Prostate gland (tissue), 2 donors: Measurements from ENCODE around the gene LDB2. TPM values are rescaled to one million over a fixed set of nuclear protein-coding genes. Genes with fewer than 3 reads are reported as not detected.

Experiments used
- DNase-seq: peaks from one replicate; pipeline ENCODE4 v3.0.0-alpha.2; 2019; ENCODE audit warnings: low spot score
- H3K27ac ChIP-seq, 2 donors: fragments of 200-600 bp; sonication (generic); 2 replicates each; pipeline ENCODE4 v1.5.1; 2017 to 2019
- H3K27me3 ChIP-seq: fragments of 200-600 bp; sonication (generic); replicated peaks from 2 replicates; pipeline ENCODE4 v1.5.1; 2019; ENCODE audit not compliant: insufficient read depth
- H3K36me3 ChIP-seq, 2 donors: fragments of 200-600 bp; sonication (generic); 1 replicate in 1 of 2; 2 replicates in 1 of 2; pipeline versions ENCODE4 v1.5.1 to v1.8.1; 2017 to 2019
- H3K4me1 ChIP-seq: fragments of 200-600 bp; sonication (generic); replicated peaks from 2 replicates; pipeline ENCODE4 v1.5.1; 2019
- H3K4me3 ChIP-seq, 2 donors: fragments of 200-600 bp; sonication (generic); 2 replicates each; pipeline ENCODE4 v1.5.1; 2017 to 2019
- H3K9me3 ChIP-seq: fragments of 200-600 bp; sonication (generic); 2 replicates; pipeline ENCODE4 v1.5.1; 2017
- POLR2A ChIP-seq: fragments of 450-650 bp; IDR thresholded peaks from one replicate; pipeline ENCODE4 v1.6.1; 2016; ENCODE audit warnings: antibody characterized with exemption, mild to moderate bottlenecking
- POLR2AphosphoS5 ChIP-seq: sonication (generic); formaldehyde crosslinking; IDR thresholded peaks from one replicate; pipeline ENCODE4 v1.6.1; 2017; ENCODE audit warnings: antibody characterized with exemption
- WGBS: methylation state at CpG from one replicate; pipeline ENCODE4 v1.1.5; 2018; 5-methylcytosine and 5-hydroxymethylcytosine counted together
- intact Hi-C: fragments of 100-400 bp; cut with DNase I; formaldehyde crosslinking; loops from one replicate; pipeline ENCODE4 v1.14.2; 2022
- total RNA-seq, 2 donors: library from RNA; depleted of rRNA; stranded (reverse); fragments of >200 nt; gene quantifications; one replicate each; pipeline ENCODE4 v1.1.0, GENCODE V29; 2016
- TF ChIP-seq, protein P1 (sequence below), 4 experiments: fragments of 200-600 bp in 2 of 4; fragments of 450-650 bp in 2 of 4; sonication (generic) in 2 of 4; IDR thresholded peaks; 1 replicate in 3 of 4; 2 replicates in 1 of 4; pipeline ENCODE4 v1.5.1; 2016 to 2019; ENCODE audit warnings: antibody characterized with exemption in 4 of 4, mild to moderate bottlenecking in 2 of 4, moderate library complexity in 2 of 4

LDB2 gene
- total RNA-seq, 2 donors from 2014 or later: 6.0 to 37.7 TPM

DNA sequence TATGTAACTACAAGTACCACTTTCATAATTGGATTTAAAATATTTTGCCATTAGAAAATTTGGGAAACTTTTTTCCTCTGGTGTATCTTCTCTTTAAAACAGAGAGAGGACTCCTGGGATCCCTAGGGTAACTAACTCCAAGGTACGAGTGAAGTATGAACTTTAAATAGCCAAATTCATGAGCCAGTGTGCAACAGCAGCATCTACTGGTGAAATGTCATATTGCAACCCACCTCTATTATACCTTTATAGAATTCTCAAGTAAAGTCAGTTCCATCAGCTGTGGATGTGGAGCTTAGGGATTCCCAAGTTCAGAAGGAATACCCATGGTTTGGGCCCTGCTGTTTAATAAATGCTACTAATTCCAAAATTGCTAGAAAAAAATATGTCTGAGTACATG lies 389.5 kb downstream of the LDB2 start:
- intact Hi-C loops: no loop called here
- H3K27ac ChIP-seq: no peak overlapping the region
- no peak for TF ChIP-seq POLR2A
- TF ChIP-seq, protein P1, sequence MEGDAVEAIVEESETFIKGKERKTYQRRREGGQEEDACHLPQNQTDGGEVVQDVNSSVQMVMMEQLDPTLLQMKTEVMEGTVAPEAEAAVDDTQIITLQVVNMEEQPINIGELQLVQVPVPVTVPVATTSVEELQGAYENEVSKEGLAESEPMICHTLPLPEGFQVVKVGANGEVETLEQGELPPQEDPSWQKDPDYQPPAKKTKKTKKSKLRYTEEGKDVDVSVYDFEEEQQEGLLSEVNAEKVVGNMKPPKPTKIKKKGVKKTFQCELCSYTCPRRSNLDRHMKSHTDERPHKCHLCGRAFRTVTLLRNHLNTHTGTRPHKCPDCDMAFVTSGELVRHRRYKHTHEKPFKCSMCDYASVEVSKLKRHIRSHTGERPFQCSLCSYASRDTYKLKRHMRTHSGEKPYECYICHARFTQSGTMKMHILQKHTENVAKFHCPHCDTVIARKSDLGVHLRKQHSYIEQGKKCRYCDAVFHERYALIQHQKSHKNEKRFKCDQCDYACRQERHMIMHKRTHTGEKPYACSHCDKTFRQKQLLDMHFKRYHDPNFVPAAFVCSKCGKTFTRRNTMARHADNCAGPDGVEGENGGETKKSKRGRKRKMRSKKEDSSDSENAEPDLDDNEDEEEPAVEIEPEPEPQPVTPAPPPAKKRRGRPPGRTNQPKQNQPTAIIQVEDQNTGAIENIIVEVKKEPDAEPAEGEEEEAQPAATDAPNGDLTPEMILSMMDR (IDR thresholded peaks at IDR 0.05): no peak
- TF ChIP-seq POLR2AphosphoS5: no peak
- H3K4me1 ChIP-seq: no peaks in the 10 kb centered on the region
- no peaks in the 10 kb centered on the region for H3K9me3 ChIP-seq
- no peaks in the 10 kb centered on the region for H3K36me3 ChIP-seq
- no peak overlapping the region for H3K4me3 ChIP-seq
- no peak for DNase-seq
- WGBS: 84% methylated on average over 1 of the region's 1 CpG
- no peaks in the 10 kb centered on the region for H3K27me3 ChIP-seq

GRCh38 chr4:16505726-16506125 lies 392.7 kb downstream of the LDB2 start:
- H3K4me3 ChIP-seq: no peak overlapping the region
- 64% methylated on average over 7 of the region's 7 CpGs for WGBS

DNA sequence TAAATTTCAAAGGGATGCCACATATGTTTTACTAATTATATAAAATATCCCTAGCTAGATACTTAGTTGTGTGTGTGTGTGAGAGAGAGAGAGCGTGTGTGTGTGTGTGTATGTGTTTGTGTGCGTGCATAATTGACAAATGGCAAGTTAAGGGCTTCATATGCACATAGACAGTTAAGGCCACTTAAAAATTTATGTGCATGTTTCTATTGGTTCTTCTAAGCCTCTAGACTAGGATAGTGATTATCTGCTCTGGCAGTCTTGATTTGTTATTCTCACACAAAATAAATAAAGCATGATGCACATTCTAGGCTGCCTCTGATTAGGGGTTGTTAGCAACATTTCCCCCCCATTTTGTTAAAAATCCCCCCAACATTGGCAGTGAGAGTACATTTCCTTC lies 393.2 kb downstream of the LDB2 start:
- intact Hi-C loops: no loop called here
- no peaks in the 10 kb centered on the region for H3K36me3 ChIP-seq
- no peaks in the 10 kb centered on the region for H3K9me3 ChIP-seq
- no peaks in the 10 kb centered on the region for H3K4me1 ChIP-seq
- WGBS: 75% methylated on average over 2 of the region's 2 CpGs
- no peak for DNase-seq
- H3K4me3 ChIP-seq: no peak overlapping the region
- no peak overlapping the region for H3K27ac ChIP-seq
- H3K27me3 ChIP-seq: no peaks in the 10 kb centered on the region
- no peak for TF ChIP-seq POLR2A
- TF ChIP-seq, protein P1 (IDR thresholded peaks at IDR 0.05): no peak
- TF ChIP-seq POLR2AphosphoS5: no peak

More at GRCh38 chr4:16505726-16506125, 392.7 kb downstream of the LDB2 start:
- no peaks in the 10 kb centered on the region for H3K36me3 ChIP-seq
- H3K9me3 ChIP-seq: no peaks in the 10 kb centered on the region
- no peak overlapping the region for H3K27ac ChIP-seq
- DNase-seq: no peak
- no peaks in the 10 kb centered on the region for H3K27me3 ChIP-seq
- intact Hi-C loops: no loop called here
- TF ChIP-seq POLR2AphosphoS5: no peak
- TF ChIP-seq, protein P1 (IDR thresholded peaks at IDR 0.05): no peak
- TF ChIP-seq POLR2A: no peak
- H3K4me1 ChIP-seq: no peaks in the 10 kb centered on the region

GRCh38 chr4:16503421-16504100 lies 394.9 kb downstream of the LDB2 start:
- intact Hi-C loops: no loop called here
- Histone ChIP-seq H3K4me3 (no peak overlapping the region), H3K4me1 (no peaks in the 10 kb centered on the region), H3K27ac (no peak overlapping the region), H3K36me3 (no peaks in the 10 kb centered on the region), H3K27me3 (no peaks in the 10 kb centered on the region), H3K9me3 (no peaks in the 10 kb centered on the region)
- 77% methylated on average over 4 of the region's 4 CpGs for WGBS
- DNase-seq: no peak
- TF ChIP-seq, protein P1 (IDR thresholded peaks at IDR 0.05): no peak
- TF ChIP-seq POLR2AphosphoS5 (no peak), POLR2A (no peak)

DNA sequence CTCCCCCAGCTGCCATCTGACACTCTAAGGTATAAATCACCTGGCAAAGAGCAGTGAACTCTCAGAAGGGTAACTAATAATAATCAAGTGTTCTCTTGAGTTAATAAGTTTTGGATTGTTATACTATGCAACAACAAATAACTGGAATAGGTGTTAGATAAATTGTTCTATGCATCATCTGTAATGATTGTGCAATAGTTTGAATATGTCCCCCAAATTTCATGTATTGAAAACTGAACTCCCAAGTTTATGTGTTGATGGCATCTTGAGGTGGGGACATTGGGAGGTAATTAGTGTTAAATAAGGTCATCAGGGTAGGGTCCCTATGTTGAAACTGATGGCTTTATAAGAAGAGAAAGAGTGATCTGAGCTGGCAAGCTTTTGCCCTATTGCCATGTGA lies 399.5 kb downstream of the LDB2 start:
- Histone ChIP-seq H3K36me3 (no peaks in the 10 kb centered on the region), H3K27ac (no peak overlapping the region), H3K27me3 (no peaks in the 10 kb centered on the region), H3K4me3 (no peak overlapping the region), H3K9me3 (no peaks in the 10 kb centered on the region), H3K4me1 (no peaks in the 10 kb centered on the region)
- DNase-seq: no peak
- no peak for TF ChIP-seq POLR2AphosphoS5
- TF ChIP-seq, protein P1 (IDR thresholded peaks at IDR 0.05): no peak
- TF ChIP-seq POLR2A: no peak
- intact Hi-C loops: no loop called here
